ENCODE data around the gene SDC3.

Gene SDC3

DNA sequence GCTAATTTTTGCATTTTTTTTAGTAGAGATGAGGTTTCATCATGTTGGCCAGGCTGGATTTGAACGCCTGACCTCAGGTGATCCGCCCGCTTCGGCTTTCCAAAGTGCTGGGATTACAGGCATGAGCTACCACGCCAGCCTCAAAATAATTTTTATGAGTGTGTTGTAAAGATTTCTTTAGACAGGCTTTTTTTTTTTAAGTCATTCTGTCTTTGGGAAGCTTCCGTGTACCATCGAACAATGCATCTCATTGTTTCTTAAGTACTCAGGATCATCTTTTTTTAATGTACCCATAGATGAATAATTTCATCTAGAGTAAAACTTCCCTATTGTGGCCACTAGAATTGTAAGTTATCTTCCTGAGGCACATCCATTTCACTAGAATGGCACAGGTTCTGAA is 19.6 kb upstream of the SDC3 start:
- no peak for DNase-seq

DNA sequence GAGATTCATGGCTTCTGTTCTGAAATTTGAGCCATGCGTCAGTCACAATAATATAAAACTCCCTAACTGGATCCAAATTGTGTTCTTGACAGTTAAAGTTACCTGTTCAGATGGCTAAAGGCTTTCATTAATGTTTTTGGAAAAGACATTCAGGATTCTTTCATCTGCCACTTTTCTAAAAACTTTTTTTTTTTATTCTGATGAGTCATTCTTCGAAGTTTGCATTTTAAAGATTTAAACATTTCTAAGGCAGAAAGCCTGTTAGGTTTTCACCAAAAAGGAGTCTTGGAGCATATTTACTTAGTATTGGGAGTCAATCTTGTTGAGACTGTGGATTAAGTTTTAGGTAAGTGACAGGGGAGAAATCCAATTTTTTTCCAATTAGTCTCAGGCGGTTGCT is 18.9 kb upstream of the SDC3 start:
- no peak for DNase-seq

GRCh38 chr1:30923597-30923996 is 15.0 kb upstream of the SDC3 start:
- no peak for DNase-seq

DNA sequence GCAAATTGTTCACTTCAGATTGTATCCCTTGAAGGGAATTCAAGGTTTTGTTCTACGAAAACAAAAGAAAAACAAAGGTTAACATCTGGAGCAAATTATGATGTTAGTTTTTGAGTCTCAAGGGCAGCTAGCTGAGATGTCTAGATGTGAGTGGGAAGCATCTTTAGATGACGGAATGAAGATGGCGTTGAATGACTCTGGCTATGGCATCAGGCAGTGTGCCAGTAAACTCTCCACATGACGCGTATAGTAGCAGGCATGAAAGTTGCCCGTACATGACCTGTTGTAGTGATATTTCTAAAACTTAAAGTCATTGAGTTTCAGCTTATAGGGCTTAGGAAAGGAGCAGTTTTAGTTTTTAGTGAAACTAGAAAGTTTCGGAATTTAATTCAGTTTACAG is 12.3 kb upstream of the SDC3 start:
- DNase-seq: no peak

GRCh38 chr1:30919025-30919881 is 10.7 kb upstream of the SDC3 start:
- DNase-seq: no peak

GRCh38 chr1:30916296-30916695 is 7.7 kb upstream of the SDC3 start:
- no peak for DNase-seq

DNA sequence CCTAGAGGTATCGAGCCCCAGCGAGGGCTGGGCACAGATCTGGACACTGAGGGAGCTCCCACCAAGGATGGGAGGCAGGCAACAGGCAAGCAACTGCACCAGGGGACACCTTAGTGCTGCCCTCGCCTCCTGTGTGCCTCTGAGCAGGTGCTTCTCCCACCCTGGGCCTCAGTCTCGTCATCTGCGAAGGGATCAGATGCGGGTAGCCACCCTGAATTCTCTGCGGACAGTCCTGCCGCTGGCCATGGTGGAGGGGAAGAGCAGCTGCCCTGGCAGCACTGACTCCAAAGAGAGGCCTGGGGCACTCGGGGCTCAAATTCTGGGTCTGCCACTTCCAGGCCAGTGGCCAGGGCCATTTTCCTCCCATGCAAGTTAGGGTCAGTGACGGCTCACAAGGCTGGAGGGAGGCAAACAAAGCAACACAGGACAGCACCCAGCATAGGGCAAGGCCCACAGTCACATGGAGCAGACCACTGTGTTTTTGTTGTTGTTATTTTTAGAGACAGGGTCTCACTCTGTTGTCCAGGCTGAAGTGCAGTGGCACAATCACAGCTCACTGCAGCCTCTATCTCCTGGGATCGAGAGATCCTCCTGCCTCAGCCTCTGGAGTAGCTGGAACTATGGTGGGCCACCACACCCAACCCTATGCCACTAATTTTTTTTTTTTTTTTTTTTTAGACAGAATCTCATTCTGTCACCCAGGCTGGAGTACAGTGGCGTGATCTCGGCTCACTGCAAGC is 7.1 kb upstream of the SDC3 start:
- no peak for DNase-seq

GRCh38 chr1:30914931-30915330 is 6.4 kb upstream of the SDC3 start:
- DNase-seq: no peak

GRCh38 chr1:30914587-30914922 is 6.0 kb upstream of the SDC3 start:
- no peak for DNase-seq

- DNase-seq: no peak
Observed at GRCh38 chr1:30912913-30913652, 4.5 kb upstream of the SDC3 start.

DNA sequence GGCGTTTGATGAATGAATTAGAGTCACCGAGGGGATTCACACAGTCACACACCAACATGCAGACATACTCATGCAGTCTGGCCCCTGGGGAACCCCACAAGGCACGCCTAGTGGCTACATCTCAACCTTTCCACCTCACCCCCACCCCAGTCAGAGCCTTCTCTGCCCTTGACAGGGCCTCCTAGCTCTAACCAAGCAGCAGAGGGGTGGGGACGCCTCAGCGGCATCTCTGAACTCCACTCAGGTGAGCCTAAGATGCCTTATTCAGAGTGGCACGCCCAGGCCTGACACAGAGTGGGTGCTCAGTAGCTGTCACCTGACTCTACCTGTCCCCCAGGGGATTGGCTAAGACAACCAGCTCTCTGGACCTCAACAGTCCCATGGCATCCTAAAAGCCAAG is 3.7 kb upstream of the SDC3 start:
- DNase-seq: no peak

- peak; percentile 43 for DNase-seq
Observed at GRCh38 chr1:30911059-30911954, 2.7 kb upstream of the SDC3 start.

DNA sequence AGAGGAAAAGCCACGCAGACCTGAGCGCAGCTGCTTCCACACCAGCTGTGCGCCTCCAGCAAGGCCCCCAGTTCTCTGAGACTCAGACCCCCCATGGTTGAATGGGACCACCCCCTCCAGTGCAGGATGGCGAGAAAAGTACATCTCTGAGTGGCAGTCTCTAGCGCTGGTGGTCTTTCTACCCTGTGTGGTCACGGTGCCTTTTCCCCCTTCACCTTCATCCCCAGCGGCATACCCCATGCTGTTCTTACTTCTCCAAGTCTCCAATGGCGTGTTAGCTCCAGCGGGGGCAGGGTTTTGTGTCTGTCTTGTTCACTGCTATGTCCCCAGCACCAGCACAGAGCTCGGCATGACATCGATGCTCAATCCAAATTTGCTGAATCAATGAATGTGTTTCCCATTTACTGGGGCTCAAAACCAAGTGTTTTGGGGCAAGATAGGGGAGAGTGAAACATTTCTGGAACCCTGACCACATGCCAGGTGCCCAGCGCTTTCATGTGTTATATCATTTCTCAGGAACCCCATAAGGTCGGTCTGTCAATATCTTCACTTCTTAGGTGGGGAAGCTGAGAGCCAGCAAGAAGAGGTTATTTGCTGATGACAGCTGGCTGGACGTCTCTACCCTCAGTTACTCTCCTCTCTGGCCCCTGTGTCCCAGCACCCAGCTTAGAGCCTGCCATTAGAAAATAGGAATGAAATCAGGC is 959 bp upstream of the SDC3 start:
- no peak for DNase-seq

GRCh38 chr1:30908316-30908695 is 252 bp downstream of the SDC3 start:
- DNase-seq: no peak

DNA sequence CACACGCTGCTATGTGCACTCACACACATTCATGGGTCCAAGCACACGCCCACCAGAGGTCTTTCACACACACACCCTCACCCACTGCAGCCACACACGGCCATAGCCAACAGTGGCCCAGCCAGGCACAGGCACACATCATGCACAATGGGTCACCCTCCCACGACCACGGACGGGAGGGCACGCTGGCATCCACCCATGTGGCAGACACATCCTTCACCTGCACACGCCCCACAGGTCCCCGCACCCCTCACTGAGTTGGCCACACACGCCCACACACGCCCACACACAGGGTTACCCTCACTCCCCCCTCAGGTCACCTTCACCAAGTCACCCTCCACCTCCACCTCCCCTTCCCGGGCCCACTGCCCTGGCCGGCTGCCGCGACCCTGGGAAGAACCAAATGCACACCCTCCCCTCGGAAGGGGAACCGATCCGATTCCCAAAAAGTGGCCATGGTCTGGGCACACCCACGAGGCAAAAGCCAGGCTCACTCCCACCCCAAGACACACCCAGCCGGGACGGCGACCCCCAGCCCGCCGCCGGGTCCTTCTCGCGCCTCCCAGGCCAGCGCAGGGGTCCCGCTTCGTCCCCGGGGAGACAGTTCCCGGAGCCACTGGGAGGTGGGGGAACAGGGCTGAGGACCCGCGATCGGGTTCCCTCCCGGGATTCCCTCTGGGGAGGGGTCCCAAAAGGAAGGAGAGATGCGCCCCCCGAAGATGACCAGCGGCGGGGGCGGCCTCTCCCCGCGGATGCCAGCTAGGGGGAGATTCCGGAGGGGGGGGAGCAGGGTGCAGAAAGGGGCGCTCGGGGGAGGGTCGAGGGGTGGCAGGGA is 860 bp downstream of the SDC3 start:
- no peak for DNase-seq

DNA sequence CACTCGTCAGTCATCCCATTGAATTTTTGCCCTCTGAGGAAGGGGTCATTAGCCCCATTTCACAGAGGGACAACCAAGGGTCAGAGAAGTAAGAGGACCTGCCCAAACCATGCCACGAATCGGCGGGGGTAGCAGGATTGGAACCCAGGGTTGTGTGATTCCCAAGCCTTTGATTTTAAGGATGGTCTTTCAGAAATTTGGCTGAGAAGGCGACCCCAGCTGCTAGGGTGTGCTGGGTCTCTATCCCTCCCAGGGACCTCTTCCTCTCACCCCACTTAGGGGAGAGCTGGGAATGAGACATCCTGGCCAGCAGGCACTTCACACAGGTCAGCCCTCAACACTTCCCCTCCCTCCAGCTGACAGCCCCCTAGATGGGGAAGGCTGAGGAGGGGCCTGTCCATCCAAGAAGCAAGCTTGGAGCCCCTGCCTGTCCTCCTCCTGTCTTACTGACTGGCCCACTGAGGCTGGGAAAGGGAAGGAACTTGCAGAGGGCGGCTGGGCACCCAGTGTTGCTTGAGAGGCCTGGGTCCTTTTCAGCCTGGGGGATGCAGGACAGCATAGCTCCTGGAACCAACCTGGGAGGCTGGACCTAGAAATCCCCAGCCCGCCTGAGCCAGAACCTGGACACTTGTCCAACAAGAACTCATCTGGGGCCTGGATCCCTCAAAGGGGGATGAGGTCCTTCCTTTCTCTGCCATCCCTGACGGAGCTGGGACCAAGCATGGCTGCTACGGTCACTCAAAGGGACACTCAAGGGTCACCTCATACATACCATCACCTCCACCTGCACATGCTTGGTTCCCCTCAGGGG is 1.7 kb downstream of the SDC3 start:
- no peak for DNase-seq

DNA sequence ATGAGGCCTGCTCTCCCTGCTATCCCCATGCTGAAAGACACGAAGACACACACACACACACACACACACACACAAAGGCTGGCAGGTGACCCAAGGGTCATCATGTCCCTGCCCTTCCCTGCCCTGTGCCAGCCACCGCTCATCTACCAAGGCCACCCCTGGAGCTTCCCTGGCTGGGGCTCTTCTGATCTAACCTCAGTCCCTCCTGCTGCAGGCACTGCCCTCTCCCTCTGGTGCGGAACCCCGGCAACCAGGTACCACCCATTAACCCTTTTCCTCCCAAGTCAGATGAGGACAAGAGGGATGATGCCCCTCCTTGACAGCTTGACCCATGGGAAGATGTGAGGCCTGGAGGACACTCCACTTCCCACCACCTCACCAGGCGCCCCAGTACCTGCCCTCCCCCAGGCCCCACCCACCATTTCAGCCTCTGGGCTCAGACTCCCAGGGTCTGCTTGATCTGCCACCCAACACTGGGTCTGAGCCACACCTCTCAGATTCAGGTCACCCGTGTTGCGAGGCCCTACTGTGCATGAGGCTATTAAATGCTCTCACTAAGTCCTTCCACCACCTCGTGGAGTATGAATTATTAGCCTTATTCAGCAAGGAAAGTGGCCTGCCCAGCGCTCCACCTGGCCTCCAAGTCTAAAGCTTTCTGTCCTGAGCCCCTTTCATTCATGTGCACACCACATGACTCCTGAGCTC is 2.5 kb downstream of the SDC3 start:
- DNase-seq: no peak

DNA sequence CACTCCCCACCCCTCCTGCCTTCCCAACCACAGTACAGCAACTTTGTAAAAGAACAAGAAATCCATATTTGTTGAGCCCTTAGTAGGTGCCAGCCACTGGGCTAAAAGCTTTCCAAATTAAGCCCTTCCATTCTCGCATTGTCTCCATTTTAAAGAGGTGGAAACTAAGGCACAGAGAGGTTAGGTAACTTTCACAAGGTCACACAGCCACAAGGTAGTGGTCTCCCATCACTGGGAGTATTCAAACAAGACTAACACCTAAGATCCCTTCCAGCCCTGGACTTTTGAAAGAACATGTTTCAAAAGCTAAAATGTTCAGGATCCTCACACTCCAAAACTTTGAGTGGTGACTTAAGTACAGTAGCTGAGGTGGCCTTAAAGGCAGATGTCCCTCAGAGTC is 3.2 kb downstream of the SDC3 start:
- DNase-seq: no peak

- no peak for DNase-seq
Observed at GRCh38 chr1:30904962-30905335, 3.6 kb downstream of the SDC3 start.

All from NCI-H1694 (cell line).